ENCODE data around the gene CCDC91. TPM values are rescaled to one million over a fixed set of nuclear protein-coding genes. Genes with fewer than 3 reads are reported as not detected.

CCDC91 gene
- total RNA-seq, 1 experiment from 2014 or later = 26.8 TPM

DNA sequence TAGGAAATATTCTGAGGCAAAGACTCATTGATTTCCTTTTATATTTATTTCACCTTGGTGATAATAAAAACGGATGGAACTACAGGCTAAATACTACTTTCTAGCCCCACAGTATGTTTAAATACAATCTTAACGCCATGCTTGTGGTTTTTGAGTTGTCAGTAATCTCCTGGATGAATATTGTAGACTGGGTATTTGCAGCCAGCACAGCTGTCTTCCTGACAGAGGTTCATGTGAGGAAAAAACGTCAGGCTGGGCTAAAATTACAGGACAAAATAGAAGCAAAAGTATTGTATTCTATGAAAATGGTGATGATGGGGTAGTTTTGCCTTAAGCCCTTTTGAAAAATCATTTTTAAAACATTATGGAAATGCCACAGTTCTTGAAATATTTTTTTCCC lies 140.9 kb downstream of the CCDC91 start:
- Histone ChIP-seq H3K27ac (ENCODE audit: low read depth, low read length, poor library complexity, severe bottlenecking) (no peak overlapping the region), H3K9me3 (ENCODE audit: low read depth, low read length, poor library complexity, severe bottlenecking) (no peaks in the 10 kb centered on the region), H3K4me3 (ENCODE audit: low read depth, low read length, poor library complexity, severe bottlenecking) (no peak overlapping the region), H3K4me1 (ENCODE audit: insufficient read depth, low read length, poor library complexity, severe bottlenecking) (no peaks in the 10 kb centered on the region), H3K27me3 (replicated peaks; ENCODE audit: insufficient read depth, low read depth, low read length, poor library complexity) (no peaks in the 10 kb centered on the region), H3K36me3 (ENCODE audit: insufficient read depth, low read length, poor library complexity, severe bottlenecking) (no peaks in the 10 kb centered on the region)
- ChIA-PET CTCF (no interaction called here), POLR2A (ENCODE audit: low non-redundant PET) (no interaction called here)
- TF ChIP-seq EZH2 (IDR thresholded peaks at IDR 0.05; ENCODE audit: borderline replicate concordance, low read depth, low read length, poor library complexity, severe bottlenecking) (no peak), CTCF (conservative IDR thresholded peaks at IDR 0.05; ENCODE audit: low read depth, low read length) (no peak)
- DNase-seq (ENCODE audit: low spot score) = no peak
- intact Hi-C loops (cut with micrococcal nuclease; ENCODE audit: unreplicated experiment) = no loop called here
- no TSS peak for BruUV-seq (replicated peaks)

GRCh38 chr12:28340261-28341045 lies 150.2 kb downstream of the CCDC91 start:
- TF ChIP-seq EZH2 (IDR thresholded peaks at IDR 0.05; ENCODE audit: borderline replicate concordance, low read depth, low read length, poor library complexity, severe bottlenecking) (no peak), CTCF (conservative IDR thresholded peaks at IDR 0.05; ENCODE audit: low read depth, low read length) (no peak)
- H3K36me3 ChIP-seq (ENCODE audit: insufficient read depth, low read length, poor library complexity, severe bottlenecking) = no peaks in the 10 kb centered on the region
- H3K4me3 ChIP-seq (ENCODE audit: low read depth, low read length, poor library complexity, severe bottlenecking) = no peak overlapping the region
- no peaks in the 10 kb centered on the region for H3K4me1 ChIP-seq (ENCODE audit: insufficient read depth, low read length, poor library complexity, severe bottlenecking)
- H3K27me3 ChIP-seq (replicated peaks; ENCODE audit: insufficient read depth, low read depth, low read length, poor library complexity) = no peaks in the 10 kb centered on the region
- no peak for DNase-seq (ENCODE audit: low spot score)
- H3K9me3 ChIP-seq (ENCODE audit: low read depth, low read length, poor library complexity, severe bottlenecking) = no peaks in the 10 kb centered on the region
- intact Hi-C loops (cut with micrococcal nuclease; ENCODE audit: unreplicated experiment) = no loop called here
- BruUV-seq (replicated peaks) = no TSS peak
- no peak overlapping the region for H3K27ac ChIP-seq (ENCODE audit: low read depth, low read length, poor library complexity, severe bottlenecking)
- ChIA-PET CTCF (no interaction called here), POLR2A (ENCODE audit: low non-redundant PET) (interaction anchor here (0.7 kb wide), 1 partner anchor 8 kb away, joined by 4 read pairs; no protein-coding TSS in a partner anchor)

GRCh38 chr12:28343713-28344112 lies 153.5 kb downstream of the CCDC91 start:
- Histone ChIP-seq H3K27ac (ENCODE audit: low read depth, low read length, poor library complexity, severe bottlenecking) (no peak overlapping the region), H3K4me1 (ENCODE audit: insufficient read depth, low read length, poor library complexity, severe bottlenecking) (no peaks in the 10 kb centered on the region), H3K4me3 (ENCODE audit: low read depth, low read length, poor library complexity, severe bottlenecking) (no peak overlapping the region), H3K27me3 (replicated peaks; ENCODE audit: insufficient read depth, low read depth, low read length, poor library complexity) (no peaks in the 10 kb centered on the region), H3K9me3 (ENCODE audit: low read depth, low read length, poor library complexity, severe bottlenecking) (no peaks in the 10 kb centered on the region), H3K36me3 (ENCODE audit: insufficient read depth, low read length, poor library complexity, severe bottlenecking) (no peaks in the 10 kb centered on the region)
- no TSS peak for BruUV-seq (replicated peaks)
- ChIA-PET POLR2A (ENCODE audit: low non-redundant PET) (no interaction called here), CTCF (no interaction called here)
- TF ChIP-seq EZH2 (IDR thresholded peaks at IDR 0.05; ENCODE audit: borderline replicate concordance, low read depth, low read length, poor library complexity, severe bottlenecking) (no peak), CTCF (conservative IDR thresholded peaks at IDR 0.05; ENCODE audit: low read depth, low read length) (no peak)
- DNase-seq (ENCODE audit: low spot score) = no peak
- intact Hi-C loops (cut with micrococcal nuclease; ENCODE audit: unreplicated experiment) = no loop called here

Measured in A673 (cell line).